Head of caudate nucleus (tissue), 42 donors: ENCODE measurements around the gene RBBP8NL.

Experiments
- DNase-seq, 42 donors: peaks; one replicate each; pipeline versions ENCODE4 v3.0.0 to v3.0.0-alpha.2; 2020 to 2021; ENCODE audit warnings: mixed read lengths in 7 of 42
- intact Hi-C: fragments of 100-400 bp; cut with DNase I; formaldehyde crosslinking; loops from one replicate; pipeline ENCODE4 v1.15.0; 2022

Gene RBBP8NL

GRCh38 chr20:62372042-62372993 lies 55.0 kb downstream of the RBBP8NL start:
- intact Hi-C loops = loop anchor here (10.0 kb wide), 1 partner anchor 528 kb away; no protein-coding TSS in a partner anchor
- DNase-seq = no peak

GRCh38 chr20:62371588-62372041 lies 55.7 kb downstream of the RBBP8NL start:
- DNase-seq = no peak
- intact Hi-C loops = loop anchor here (10.0 kb wide), 1 partner anchor 527 kb away; no protein-coding TSS in a partner anchor

- intact Hi-C loops = loop anchor here (10.0 kb wide), 1 partner anchor 526 kb away; no protein-coding TSS in a partner anchor
- DNase-seq = no peak
Measured at GRCh38 chr20:62370807-62371587, 56.3 kb downstream of the RBBP8NL start.

GRCh38 chr20:62370115-62370806 lies 57.1 kb downstream of the RBBP8NL start:
- DNase-seq = no peak
- intact Hi-C loops = loop anchor here (10.0 kb wide), 1 partner anchor 525 kb away; no protein-coding TSS in a partner anchor

GRCh38 chr20:62369815-62370114 lies 57.6 kb downstream of the RBBP8NL start:
- intact Hi-C loops = loop anchor here (10.0 kb wide), 1 partner anchor 525 kb away; no protein-coding TSS in a partner anchor
- DNase-seq = no peak

GRCh38 chr20:62368976-62369814 lies 58.1 kb downstream of the RBBP8NL start:
- intact Hi-C loops = no loop called here
- peak in 9 of 42 donors; percentile 41 to 79 (median 56) for DNase-seq

GRCh38 chr20:62368392-62368975 lies 58.9 kb downstream of the RBBP8NL start:
- intact Hi-C loops = no loop called here
- no peak for DNase-seq

- DNase-seq = peak in 24 of 42 donors; percentile 29 to 70 (median 50)
- intact Hi-C loops = no loop called here
Measured at GRCh38 chr20:62367633-62368391, 59.5 kb downstream of the RBBP8NL start.

GRCh38 chr20:62367136-62367632 lies 60.2 kb downstream of the RBBP8NL start, which contains the start of gene LAMA5:
LAMA5 (minus strand) TSS chr20:62367312; CDS start chr20:62367245, 67 bp downstream.
- intact Hi-C loops = no loop called here
- peak in 15 of 42 donors; percentile 35 to 72 (median 52) for DNase-seq

GRCh38 chr20:62366370-62367135 lies 60.8 kb downstream of the RBBP8NL start:
- intact Hi-C loops = no loop called here
- DNase-seq = no peak

- DNase-seq = peak in 1 of 42 donors; percentile 3
- intact Hi-C loops = no loop called here
Measured at GRCh38 chr20:62365814-62366369, 61.4 kb downstream of the RBBP8NL start.

- intact Hi-C loops = no loop called here
- no peak for DNase-seq
Measured at GRCh38 chr20:62364911-62365736, 62.2 kb downstream of the RBBP8NL start.

- DNase-seq = no peak
- intact Hi-C loops = no loop called here
Measured at GRCh38 chr20:62363920-62364851, 63.2 kb downstream of the RBBP8NL start.
